ENCODE results near the gene STMP1. TPM values are rescaled to one million over a fixed set of nuclear protein-coding genes. Genes with fewer than 3 reads are reported as not detected.

STMP1 gene
- total RNA-seq, 1 donor from 2014 or later: 34.7 TPM

DNA sequence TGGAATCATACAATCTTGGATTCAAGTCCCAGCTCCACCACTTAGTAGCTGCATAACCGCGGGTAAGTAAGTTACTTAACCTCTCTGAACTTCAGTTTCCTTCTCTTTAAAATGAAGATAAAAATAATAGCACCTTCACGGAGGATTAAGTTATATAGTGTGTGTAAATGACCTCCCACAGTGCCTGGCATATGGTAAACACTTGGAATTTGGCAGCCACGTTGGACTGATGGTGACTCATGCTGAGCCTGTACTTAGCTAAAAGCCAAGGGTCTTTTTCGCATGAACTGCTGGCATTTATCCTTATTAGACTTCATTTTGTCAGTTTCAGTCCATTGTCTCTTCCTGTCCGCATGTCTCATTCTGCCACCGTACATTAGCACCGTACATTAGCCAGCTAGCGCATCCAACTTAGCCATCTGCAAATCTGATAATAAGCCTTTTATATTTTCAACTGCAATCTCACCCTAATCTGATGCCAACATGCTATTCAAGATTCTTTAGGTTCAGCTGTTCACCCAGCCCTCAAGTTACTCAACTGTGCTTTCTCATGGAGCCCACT lies 54.4 kb downstream of the STMP1 start:
- H3K4me3 Mint-ChIP-seq (ENCODE audit: unreplicated experiment): no peak overlapping the region
- no peak for DNase-seq (ENCODE audit: low spot score)

DNA sequence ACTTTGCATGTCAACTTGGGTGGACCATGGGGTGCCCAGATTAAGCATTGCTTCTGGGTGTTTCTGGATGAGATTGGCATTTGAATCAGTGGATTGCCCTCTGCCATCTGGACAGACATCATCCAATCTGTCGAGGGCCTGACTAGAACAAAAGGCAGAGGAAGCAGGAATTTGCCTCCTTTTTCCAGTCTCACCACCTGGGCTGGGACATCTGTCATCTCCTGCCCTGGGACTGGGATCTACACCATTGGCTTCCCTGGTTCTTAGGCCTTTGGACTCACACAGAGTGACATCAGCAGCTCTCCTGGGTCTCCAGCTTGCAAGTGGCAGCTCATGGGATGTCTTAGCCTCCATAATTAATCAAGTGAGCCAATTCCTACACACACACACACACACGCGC lies 55.4 kb downstream of the STMP1 start:
- Mint-ChIP-seq H3K27me3 (ENCODE audit: low read depth) (no peaks in the 10 kb centered on the region), H3K36me3 (ENCODE audit: low read depth) (no peaks in the 10 kb centered on the region), H3K4me1 (ENCODE audit: low read depth) (peaks cover 18% of the 10 kb centered on the region), H3K27ac (ENCODE audit: unreplicated experiment) (no peak overlapping the region), H3K4me3 (ENCODE audit: unreplicated experiment) (no peak overlapping the region), H3K9me3 (ENCODE audit: low read depth) (no peaks in the 10 kb centered on the region)
- no peak for DNase-seq (ENCODE audit: low spot score)
- TF ChIP-seq, protein P1, sequence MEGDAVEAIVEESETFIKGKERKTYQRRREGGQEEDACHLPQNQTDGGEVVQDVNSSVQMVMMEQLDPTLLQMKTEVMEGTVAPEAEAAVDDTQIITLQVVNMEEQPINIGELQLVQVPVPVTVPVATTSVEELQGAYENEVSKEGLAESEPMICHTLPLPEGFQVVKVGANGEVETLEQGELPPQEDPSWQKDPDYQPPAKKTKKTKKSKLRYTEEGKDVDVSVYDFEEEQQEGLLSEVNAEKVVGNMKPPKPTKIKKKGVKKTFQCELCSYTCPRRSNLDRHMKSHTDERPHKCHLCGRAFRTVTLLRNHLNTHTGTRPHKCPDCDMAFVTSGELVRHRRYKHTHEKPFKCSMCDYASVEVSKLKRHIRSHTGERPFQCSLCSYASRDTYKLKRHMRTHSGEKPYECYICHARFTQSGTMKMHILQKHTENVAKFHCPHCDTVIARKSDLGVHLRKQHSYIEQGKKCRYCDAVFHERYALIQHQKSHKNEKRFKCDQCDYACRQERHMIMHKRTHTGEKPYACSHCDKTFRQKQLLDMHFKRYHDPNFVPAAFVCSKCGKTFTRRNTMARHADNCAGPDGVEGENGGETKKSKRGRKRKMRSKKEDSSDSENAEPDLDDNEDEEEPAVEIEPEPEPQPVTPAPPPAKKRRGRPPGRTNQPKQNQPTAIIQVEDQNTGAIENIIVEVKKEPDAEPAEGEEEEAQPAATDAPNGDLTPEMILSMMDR (IDR thresholded peaks at IDR 0.05): no peak

More for the DNA sequence above, 54.4 kb downstream of the STMP1 start:
- Mint-ChIP-seq H3K4me1 (ENCODE audit: low read depth) (peaks cover 20% of the 10 kb centered on the region), H3K9me3 (ENCODE audit: low read depth) (no peaks in the 10 kb centered on the region), H3K27me3 (ENCODE audit: low read depth) (no peaks in the 10 kb centered on the region), H3K27ac (ENCODE audit: unreplicated experiment) (peak overlapping the region; percentile 8), H3K36me3 (ENCODE audit: low read depth) (no peaks in the 10 kb centered on the region)
- TF ChIP-seq, protein P1 (IDR thresholded peaks at IDR 0.05): no peak

DNA sequence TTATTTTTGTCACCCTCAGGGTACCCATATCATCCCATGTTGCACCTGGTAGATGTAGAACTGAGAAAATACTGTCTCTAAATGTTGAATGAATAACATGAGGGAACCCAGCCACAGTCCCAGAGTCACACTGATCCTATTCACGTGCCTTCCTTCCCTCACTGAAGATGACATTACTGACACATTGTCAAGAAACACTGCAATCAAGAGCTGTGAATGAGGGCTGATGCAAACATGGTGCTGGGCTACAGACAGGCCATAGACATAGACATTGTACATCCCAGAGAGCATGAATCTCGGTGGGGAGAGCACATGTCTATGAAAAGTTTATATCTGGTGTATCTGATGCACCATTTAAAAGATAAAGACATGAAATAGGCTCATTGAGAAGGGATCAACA lies 55.9 kb downstream of the STMP1 start:
- no peak overlapping the region for H3K4me3 Mint-ChIP-seq (ENCODE audit: unreplicated experiment)
- no peaks in the 10 kb centered on the region for H3K9me3 Mint-ChIP-seq (ENCODE audit: low read depth)
- H3K27me3 Mint-ChIP-seq (ENCODE audit: low read depth): no peaks in the 10 kb centered on the region
- no peak overlapping the region for H3K27ac Mint-ChIP-seq (ENCODE audit: unreplicated experiment)
- H3K4me1 Mint-ChIP-seq (ENCODE audit: low read depth): peaks cover 13% of the 10 kb centered on the region
- no peak for DNase-seq (ENCODE audit: low spot score)
- H3K36me3 Mint-ChIP-seq (ENCODE audit: low read depth): no peaks in the 10 kb centered on the region
- TF ChIP-seq, protein P1 (IDR thresholded peaks at IDR 0.05): no peak

DNA sequence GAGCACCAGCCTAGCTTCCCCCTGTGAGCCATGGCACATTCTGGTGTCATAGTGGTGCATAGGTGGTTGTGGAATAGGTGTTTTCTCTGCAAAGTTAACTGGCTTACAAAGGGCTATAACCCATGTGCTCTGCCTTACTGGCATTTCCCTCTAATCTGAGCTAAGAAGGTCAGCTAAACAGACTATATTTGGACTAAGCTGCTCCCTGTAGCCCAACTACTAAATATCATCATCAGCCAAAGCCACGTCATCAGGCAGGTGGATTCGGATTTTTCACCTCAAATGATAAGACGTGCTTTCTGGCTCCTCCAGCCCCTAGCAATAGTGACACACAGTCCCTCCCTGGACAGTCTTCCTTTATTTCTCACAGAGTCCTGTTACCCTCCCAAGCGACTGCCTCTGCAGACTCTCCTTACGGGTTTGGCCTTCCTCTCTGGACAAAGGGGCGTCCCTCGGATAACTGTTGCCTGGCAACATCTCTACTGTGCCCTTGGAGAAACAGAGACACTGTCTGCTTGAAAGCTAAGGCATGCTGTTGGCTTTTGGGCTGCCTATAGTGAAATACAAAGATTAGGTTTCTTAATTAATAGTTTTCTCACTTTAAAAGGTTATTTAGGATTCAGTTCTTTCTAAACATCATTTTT lies 56.6 kb downstream of the STMP1 start:
- peaks cover under 1% of the 10 kb centered on the region for H3K27me3 Mint-ChIP-seq (ENCODE audit: low read depth)
- no peak overlapping the region for H3K4me3 Mint-ChIP-seq (ENCODE audit: unreplicated experiment)
- H3K9me3 Mint-ChIP-seq (ENCODE audit: low read depth): no peaks in the 10 kb centered on the region
- H3K27ac Mint-ChIP-seq (ENCODE audit: unreplicated experiment): no peak overlapping the region
- DNase-seq (ENCODE audit: low spot score): no peak
- H3K4me1 Mint-ChIP-seq (ENCODE audit: low read depth): peaks cover 12% of the 10 kb centered on the region
- TF ChIP-seq, protein P1 (IDR thresholded peaks at IDR 0.05): no peak
- no peaks in the 10 kb centered on the region for H3K36me3 Mint-ChIP-seq (ENCODE audit: low read depth)

DNA sequence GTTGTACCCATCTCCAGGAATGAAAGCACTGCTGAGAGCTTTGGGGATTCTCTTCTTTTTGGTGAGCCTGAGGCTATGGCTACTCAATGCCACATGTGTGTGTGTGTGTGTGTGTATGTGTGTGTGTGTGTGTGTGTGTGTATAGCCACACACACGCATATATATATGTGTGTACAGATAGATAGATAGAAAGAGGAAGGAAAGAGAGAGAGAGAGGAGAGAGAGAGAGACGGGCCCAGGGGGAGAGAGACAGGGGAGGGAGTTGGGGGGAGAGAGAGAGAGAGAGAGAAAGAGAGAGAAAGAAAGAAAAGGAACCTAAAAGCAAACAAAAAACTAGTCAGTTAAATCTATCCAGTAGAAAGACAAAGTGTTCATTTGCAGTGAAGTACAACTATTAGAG lies 57.4 kb downstream of the STMP1 start:
- TF ChIP-seq, protein P1 (IDR thresholded peaks at IDR 0.05): no peak
- no peak for DNase-seq (ENCODE audit: low spot score)
- no peaks in the 10 kb centered on the region for H3K36me3 Mint-ChIP-seq (ENCODE audit: low read depth)
- peaks cover 3% of the 10 kb centered on the region for H3K27me3 Mint-ChIP-seq (ENCODE audit: low read depth)
- H3K27ac Mint-ChIP-seq (ENCODE audit: unreplicated experiment): no peak overlapping the region
- no peak overlapping the region for H3K4me3 Mint-ChIP-seq (ENCODE audit: unreplicated experiment)
- no peaks in the 10 kb centered on the region for H3K9me3 Mint-ChIP-seq (ENCODE audit: low read depth)
- H3K4me1 Mint-ChIP-seq (ENCODE audit: low read depth): peaks cover 12% of the 10 kb centered on the region
